Cardiac fibroblast (primary cell): Measurements from ENCODE around the gene LRP2.
"Not testable (repeated sequence)": the region's sequence is repeated elsewhere in the genome, so short reads cannot be mapped to it uniquely, and the experiment has no call there.

Source experiments
- DNase-seq, 2 donors: peaks; one replicate each; pipeline versions ENCODE4 v3.0.0 to v3.0.0-alpha.2; 2010; ENCODE audit warnings: low read depth in 2 of 2
- H3K4me3 ChIP-seq, 2 donors: replicated peaks in 1 of 2; 1 replicate in 1 of 2; 2 replicates in 1 of 2; pipeline ENCODE4 v1.5.1; 2011; ENCODE audit warnings: low read depth in 2 of 2, low read length in 2 of 2, mild to moderate bottlenecking in 2 of 2, moderate library complexity in 1 of 2
- TF ChIP-seq, protein P1 (sequence below): IDR thresholded peaks from one replicate; pipeline ENCODE4 v1.5.1; 2011; ENCODE audit warnings: low read depth, mild to moderate bottlenecking, low read length, inconsistent platforms

Gene LRP2

DNA sequence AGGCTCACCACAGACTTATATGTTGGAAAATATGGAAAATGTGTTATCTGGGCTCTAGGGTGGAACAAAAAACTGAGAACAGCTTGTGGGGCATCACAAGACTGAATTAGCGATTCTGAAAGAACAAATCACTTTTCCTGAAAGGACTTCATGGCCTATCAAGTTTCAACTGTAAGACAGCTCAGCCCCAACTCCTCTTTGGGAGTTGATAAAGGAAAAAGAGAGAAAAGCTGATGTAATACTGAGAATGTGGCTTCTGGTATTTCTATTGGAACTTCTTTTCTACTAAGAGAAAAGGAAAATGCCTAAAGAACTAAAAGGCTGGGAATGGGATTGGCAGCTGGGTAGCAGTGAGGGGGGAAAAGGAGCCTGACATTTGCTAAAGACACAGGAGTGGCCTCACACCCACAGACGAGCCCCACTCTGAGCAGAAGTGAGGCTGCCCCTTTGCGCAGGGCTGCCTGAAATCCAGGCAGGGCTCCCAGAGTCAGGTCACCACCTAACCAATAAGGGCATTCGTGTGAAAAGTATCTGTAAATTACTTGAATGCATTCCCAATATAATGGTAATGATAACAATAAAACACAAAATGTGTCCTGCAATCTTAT lies 75.6 kb downstream of the LRP2 start:
- no peak overlapping the region for H3K4me3 ChIP-seq
- TF ChIP-seq, protein P1, sequence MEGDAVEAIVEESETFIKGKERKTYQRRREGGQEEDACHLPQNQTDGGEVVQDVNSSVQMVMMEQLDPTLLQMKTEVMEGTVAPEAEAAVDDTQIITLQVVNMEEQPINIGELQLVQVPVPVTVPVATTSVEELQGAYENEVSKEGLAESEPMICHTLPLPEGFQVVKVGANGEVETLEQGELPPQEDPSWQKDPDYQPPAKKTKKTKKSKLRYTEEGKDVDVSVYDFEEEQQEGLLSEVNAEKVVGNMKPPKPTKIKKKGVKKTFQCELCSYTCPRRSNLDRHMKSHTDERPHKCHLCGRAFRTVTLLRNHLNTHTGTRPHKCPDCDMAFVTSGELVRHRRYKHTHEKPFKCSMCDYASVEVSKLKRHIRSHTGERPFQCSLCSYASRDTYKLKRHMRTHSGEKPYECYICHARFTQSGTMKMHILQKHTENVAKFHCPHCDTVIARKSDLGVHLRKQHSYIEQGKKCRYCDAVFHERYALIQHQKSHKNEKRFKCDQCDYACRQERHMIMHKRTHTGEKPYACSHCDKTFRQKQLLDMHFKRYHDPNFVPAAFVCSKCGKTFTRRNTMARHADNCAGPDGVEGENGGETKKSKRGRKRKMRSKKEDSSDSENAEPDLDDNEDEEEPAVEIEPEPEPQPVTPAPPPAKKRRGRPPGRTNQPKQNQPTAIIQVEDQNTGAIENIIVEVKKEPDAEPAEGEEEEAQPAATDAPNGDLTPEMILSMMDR: no peak
- DNase-seq: no peak

DNA sequence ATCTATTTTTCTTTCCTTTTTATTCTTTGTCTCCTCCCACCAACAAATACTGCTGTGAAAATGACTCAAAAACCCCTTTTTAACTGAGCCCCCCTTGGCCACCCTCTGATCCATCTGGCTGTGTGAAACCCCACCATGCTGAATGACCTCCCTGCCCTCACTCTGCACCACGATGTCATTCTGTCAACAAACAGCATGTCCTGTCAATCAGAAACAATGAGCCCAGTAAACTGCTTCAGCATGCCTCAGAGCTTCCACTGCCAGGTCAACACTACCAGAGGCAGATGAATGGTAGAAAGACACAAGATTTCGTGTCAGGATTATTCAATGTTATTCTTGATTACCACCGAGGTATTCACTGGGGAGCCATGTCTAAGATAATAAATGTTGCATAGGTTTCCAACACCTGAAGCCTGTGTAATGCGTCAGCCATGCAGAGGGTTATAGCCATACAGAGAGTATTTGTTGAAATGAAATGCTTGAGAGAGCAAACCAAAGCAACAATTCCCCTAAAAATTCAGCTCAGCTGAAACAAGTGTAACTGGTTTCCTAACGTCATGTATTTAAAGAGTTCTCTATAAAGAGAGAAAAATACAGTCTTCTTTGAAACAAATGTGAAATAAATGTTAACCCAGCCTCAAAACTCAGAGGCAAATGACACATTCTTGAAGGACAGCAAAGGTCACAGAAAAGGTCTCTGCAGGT lies 76.7 kb downstream of the LRP2 start:
- no peak for DNase-seq
- TF ChIP-seq, protein P1: no peak
- no peak overlapping the region for H3K4me3 ChIP-seq

DNA sequence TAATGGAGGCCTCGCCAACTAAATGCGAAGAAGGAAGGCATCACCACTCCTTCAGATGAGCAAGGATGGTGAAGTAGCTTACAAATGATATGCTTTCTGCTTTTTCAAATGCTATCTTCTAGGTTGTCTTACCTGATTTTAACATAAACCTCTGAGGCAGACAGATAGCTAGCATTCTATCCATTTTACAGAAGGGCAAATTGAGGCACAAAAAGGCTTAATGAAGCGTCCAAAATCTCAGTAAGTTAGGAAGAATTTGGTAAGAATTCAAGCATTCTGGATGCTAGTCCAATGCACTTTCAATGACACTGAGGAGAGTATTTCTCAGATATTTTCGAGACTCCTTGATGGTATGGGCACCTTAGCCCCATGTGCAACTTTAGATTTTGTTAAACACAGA lies 81.8 kb downstream of the LRP2 start:
- TF ChIP-seq, protein P1: no peak
- no peak overlapping the region for H3K4me3 ChIP-seq
- DNase-seq: no peak

DNA sequence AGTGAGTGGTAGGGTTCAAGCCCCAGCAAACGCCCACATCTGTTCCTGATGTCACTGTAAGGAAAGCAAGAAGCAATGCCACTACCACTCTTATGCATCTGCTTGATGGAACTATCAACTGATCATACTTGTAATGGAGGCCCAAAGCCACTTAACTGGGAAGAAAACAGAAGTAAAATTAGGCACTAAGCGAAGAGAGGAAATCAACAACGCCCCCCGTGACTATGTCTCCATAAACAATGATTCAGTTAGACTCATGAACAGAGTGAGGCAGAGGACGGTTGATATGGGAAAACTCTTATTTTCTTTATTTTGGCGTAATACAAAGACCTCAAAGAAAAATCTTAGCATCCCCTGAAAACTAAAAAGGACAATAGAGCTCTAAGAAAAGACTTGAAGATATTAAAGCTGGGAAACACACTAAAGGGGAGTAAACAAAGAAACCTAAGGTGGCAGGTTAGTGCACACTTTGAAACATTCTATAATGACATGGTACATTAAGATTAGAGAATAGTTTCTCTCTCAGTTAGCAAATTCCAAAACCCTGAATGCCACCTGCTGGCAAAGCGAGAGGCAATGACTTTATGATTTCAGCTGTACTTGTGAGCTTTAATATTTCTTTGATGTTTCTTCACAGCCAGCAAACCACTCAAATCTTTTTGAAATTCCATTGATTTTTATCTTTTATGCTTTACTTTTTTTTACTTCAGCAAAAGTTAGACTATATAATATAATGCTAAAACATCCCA lies 86.5 kb downstream of the LRP2 start:
- peak; percentile 13 to 14 for DNase-seq
- TF ChIP-seq, protein P1: no peak
- H3K4me3 ChIP-seq: no peak overlapping the region

DNA sequence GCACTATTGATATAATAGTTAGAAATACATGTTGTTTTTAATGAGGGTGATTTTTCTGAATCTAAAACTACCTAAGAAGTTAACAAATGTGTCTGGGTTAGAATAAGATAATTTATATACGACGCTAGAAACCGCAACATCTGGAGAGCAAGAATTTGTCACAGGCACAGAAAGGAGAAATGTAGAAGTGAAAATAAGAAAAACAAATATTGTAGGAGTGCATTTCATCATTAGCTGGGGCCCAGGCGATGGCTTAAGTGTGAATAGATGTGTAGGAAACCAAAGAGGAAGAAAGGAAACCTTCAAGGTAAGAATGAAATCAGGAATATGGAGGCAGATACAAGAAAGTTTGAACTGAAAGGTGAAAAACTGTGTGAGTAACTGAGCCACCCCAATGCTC lies 90.3 kb downstream of the LRP2 start:
- TF ChIP-seq, protein P1: no peak
- no peak for DNase-seq
- H3K4me3 ChIP-seq: no peak overlapping the region

DNA sequence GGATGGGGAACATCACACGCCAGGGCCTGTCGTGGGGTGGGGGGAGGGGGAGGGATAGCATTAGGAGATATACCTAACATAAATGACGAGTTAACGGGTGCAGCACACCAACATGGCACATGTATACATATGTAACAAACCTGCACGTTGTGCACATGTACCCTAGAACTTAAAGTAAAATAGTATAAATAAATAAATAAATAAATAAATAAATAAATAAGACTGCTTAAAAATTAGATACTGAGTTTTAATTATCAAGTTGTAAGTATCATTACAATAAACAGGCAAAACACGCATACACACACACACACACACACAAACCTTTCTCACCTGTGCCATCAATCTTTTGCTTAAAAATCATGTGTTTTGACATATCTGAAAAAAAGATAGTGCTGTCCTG lies 91.8 kb downstream of the LRP2 start:
- not testable (repeated sequence) for DNase-seq, H3K4me3 ChIP-seq

DNA sequence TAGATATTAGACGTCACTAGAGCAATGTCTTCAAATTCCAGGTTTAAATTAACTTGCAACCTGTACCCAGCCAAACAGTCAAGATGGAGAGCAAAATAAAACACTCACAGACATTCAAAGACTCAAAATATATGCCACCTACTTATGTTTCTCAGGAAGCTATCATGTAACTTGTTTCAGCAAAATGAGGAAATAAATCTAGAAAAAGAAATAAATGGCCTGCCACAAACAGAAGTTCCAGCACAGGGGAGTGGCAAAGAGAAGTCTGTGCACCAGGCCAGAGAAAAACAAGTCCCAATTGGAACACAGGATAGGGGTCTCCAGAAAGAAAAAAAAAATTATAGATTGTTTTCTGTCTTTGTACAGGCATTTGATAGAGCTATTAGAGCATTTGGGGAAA lies 96.7 kb downstream of the LRP2 start:
- TF ChIP-seq, protein P1: no peak
- no peak for DNase-seq
- no peak overlapping the region for H3K4me3 ChIP-seq
